SK-N-SH (cell line): ENCODE results near the gene ASTN2. TPM values are rescaled to one million over a fixed set of nuclear protein-coding genes. Genes with fewer than 3 reads are reported as not detected.

ENCODE experiments used
- CTCF ChIA-PET: fragments of 300-600, 350-600 bp; formaldehyde crosslinking; extraction: SDS; loops from one replicate; lab custom pipeline; 2021; lab: Yijun Ruan, JAX
- POLR2A ChIA-PET: fragments of 350-600 bp; sonication (Branson Sonifier 250); formaldehyde crosslinking; extraction: SDS; loops from one replicate; lab custom pipeline; 2020; ENCODE audit warnings: antibody characterized with exemption, inconsistent platforms; lab: Yijun Ruan, JAX
- DNase-seq: peaks from one replicate; pipeline ENCODE4 v3.0.0; 2012
- H2AFZ ChIP-seq: fragments of 200-600 bp; sonication (generic); 2 replicates; pipeline ENCODE4 v1.8.1; 2016; ENCODE audit warnings: antibody characterized with exemption, mild to moderate bottlenecking, low read depth
- H3F3A ChIP-seq: fragments of 200-600 bp; sonication (generic); replicated peaks from 2 replicates; pipeline ENCODE3; 2016; ENCODE audit warnings: antibody characterized with exemption, mild to moderate bottlenecking; ENCODE audit not compliant: insufficient read depth
- H3K27ac ChIP-seq, 2 experiments: fragments of 200-500 bp in 1 of 2; fragments of 200-600 bp in 1 of 2; sonication (Bioruptor generic) in 1 of 2; sonication (generic), shearing (Covaris generic) in 1 of 2; 2 replicates each; pipeline versions ENCODE4 v1.5.1 to v1.6.1; 2014 to 2016; ENCODE audit warnings: low read depth in 2 of 2, inconsistent platforms in 1 of 2, low read length in 1 of 2, mild to moderate bottlenecking in 1 of 2, mixed read lengths in 1 of 2
- H3K27me3 ChIP-seq: fragments of 200-600 bp; sonication (generic), shearing (Covaris generic); 2 replicates; pipeline ENCODE4 v1.6.1; 2016; ENCODE audit warnings: mixed run types; ENCODE audit not compliant: insufficient read depth
- H3K36me3 ChIP-seq, 2 experiments: fragments of 200-500 bp in 1 of 2; fragments of 200-600 bp in 1 of 2; sonication (Bioruptor generic) in 1 of 2; sonication (generic) in 1 of 2; replicated peaks in 1 of 2; 2 replicates each; pipeline versions ENCODE3 to v1.5.1; 2014 to 2016; ENCODE audit warnings: low read length in 1 of 2, mild to moderate bottlenecking in 1 of 2; ENCODE audit not compliant: insufficient read depth in 2 of 2, control insufficient read depth in 1 of 2
- H3K4me1 ChIP-seq, 2 experiments: fragments of 200-500 bp in 1 of 2; fragments of 200-600 bp in 1 of 2; sonication (Bioruptor generic) in 1 of 2; sonication (generic), shearing (Covaris generic) in 1 of 2; 2 replicates each; pipeline versions ENCODE4 v1.5.1 to v1.6.1; 2014 to 2016; ENCODE audit warnings: low read depth in 1 of 2, low read length in 1 of 2, mixed run types in 1 of 2; ENCODE audit not compliant: insufficient read depth in 2 of 2, control insufficient read depth in 1 of 2
- H3K4me2 ChIP-seq: fragments of 200-600 bp; sonication (generic), shearing (Covaris generic); 2 replicates; pipeline ENCODE4 v1.6.1; 2017; ENCODE audit warnings: mixed run types
- H3K4me3 ChIP-seq, 2 experiments: fragments of 200-500 bp in 1 of 2; fragments of 200-600 bp in 1 of 2; sonication (Bioruptor generic) in 1 of 2; sonication (generic), shearing (Covaris generic) in 1 of 2; 2 replicates each; pipeline versions ENCODE4 v1.5.1 to v1.8.1; 2014 to 2016; ENCODE audit warnings: low read depth in 2 of 2, inconsistent platforms in 1 of 2, low read length in 1 of 2, mild to moderate bottlenecking in 1 of 2, mixed read lengths in 1 of 2, moderate library complexity in 1 of 2
- H3K79me2 ChIP-seq: fragments of 200-600 bp; sonication (generic); 2 replicates; pipeline ENCODE4 v1.8.1; 2017; ENCODE audit warnings: mild to moderate bottlenecking; ENCODE audit not compliant: insufficient read depth
- H3K9ac ChIP-seq: fragments of 200-600 bp; sonication (generic); 2 replicates; pipeline ENCODE4 v1.6.1; 2017; ENCODE audit warnings: mixed run types
- H3K9me2 ChIP-seq: fragments of 200-600 bp; sonication (generic); 2 replicates; pipeline ENCODE4 v1.6.1; 2017; ENCODE audit warnings: mixed run types
- H3K9me3 ChIP-seq: fragments of 200-600 bp; sonication (generic); 2 replicates; pipeline ENCODE4 v1.6.1; 2017; ENCODE audit warnings: mixed run types, mild to moderate bottlenecking, moderate library complexity
- H4K20me1 ChIP-seq: fragments of 200-600 bp; sonication (generic); 2 replicates; pipeline ENCODE4 v1.6.1; 2017; ENCODE audit warnings: mild to moderate bottlenecking, mixed run types; ENCODE audit not compliant: insufficient read depth
- EP300 ChIP-seq, 2 experiments: IDR thresholded peaks; 2 replicates each; pipeline versions ENCODE4 v1.4.0 to v1.6.1; 2012; ENCODE audit warnings: borderline replicate concordance in 1 of 2, low read depth in 1 of 2, low read length in 1 of 2
- FOSL2 ChIP-seq: IDR thresholded peaks from 2 replicates; pipeline ENCODE4 v1.4.0; 2012; ENCODE audit warnings: low read depth, mild to moderate bottlenecking, moderate library complexity, borderline replicate concordance
- FOXJ3 ChIP-seq: sonication (generic); formaldehyde crosslinking; IDR thresholded peaks from 2 replicates; pipeline ENCODE4 v1.5.1; 2020; ENCODE audit warnings: mild to moderate bottlenecking, missing genetic modification reagents
- IRF3 ChIP-seq: fragments of 150-350 bp; IDR thresholded peaks from 2 replicates; pipeline ENCODE4 v1.6.1; 2016; ENCODE audit warnings: mild to moderate bottlenecking, low read depth, low read length
- MEF2A ChIP-seq: IDR thresholded peaks from 2 replicates; pipeline ENCODE4 v1.4.0; 2012; ENCODE audit warnings: low read depth, borderline replicate concordance
- MXI1 ChIP-seq: IDR thresholded peaks from 2 replicates; pipeline ENCODE4 v1.6.1; 2012; ENCODE audit warnings: mild to moderate bottlenecking, low read depth, low read length, improper control_type of control experiment
- NFIC ChIP-seq: IDR thresholded peaks from 2 replicates; pipeline ENCODE4 v1.4.0; 2012; ENCODE audit warnings: borderline replicate concordance
- NRF1 ChIP-seq: IDR thresholded peaks from 2 replicates; pipeline ENCODE4 v1.6.1; 2012; ENCODE audit warnings: low read depth, mild to moderate bottlenecking, low read length
- POLR2AphosphoS5 ChIP-seq: IDR thresholded peaks from 2 replicates; pipeline ENCODE4 v1.6.1; 2012; ENCODE audit warnings: low read depth, low read length
- RAD21 ChIP-seq: IDR thresholded peaks from 2 replicates; pipeline ENCODE4 v1.6.1; 2012; ENCODE audit warnings: mild to moderate bottlenecking, low read length
- REST ChIP-seq: IDR thresholded peaks from 2 replicates; pipeline ENCODE4 v1.6.1; 2012; ENCODE audit warnings: mild to moderate bottlenecking, low read depth, low read length, moderate library complexity
- SIN3A ChIP-seq: IDR thresholded peaks from 2 replicates; pipeline ENCODE4 v1.6.1; 2012; ENCODE audit warnings: low read depth, mild to moderate bottlenecking, low read length, moderate library complexity, borderline replicate concordance
- SMC3 ChIP-seq: IDR thresholded peaks from 2 replicates; pipeline ENCODE4 v1.6.1; 2012; ENCODE audit warnings: low read depth, low read length, improper control_type of control experiment
- TAF1 ChIP-seq: IDR thresholded peaks from 2 replicates; pipeline ENCODE4 v1.6.1; 2012; ENCODE audit warnings: low read depth, mild to moderate bottlenecking, low read length, moderate library complexity, borderline replicate concordance
- USF2 ChIP-seq: fragments of 150-350 bp; IDR thresholded peaks from 2 replicates; pipeline ENCODE4 v1.6.1; 2017; ENCODE audit warnings: antibody characterized with exemption, low read length, low read depth, borderline replicate concordance
- WGBS: methylation state at CpG from one replicate; pipeline ENCODE4 v1.1.6; 2017; ENCODE audit warnings: low lambda C conversion rate; 5-methylcytosine and 5-hydroxymethylcytosine counted together
- polyA plus RNA-seq, 3 experiments: library from polyadenylated mRNA; depleted of rRNA; stranded (reverse); fragments of >200 nt; gene quantifications; 2 replicates each; pipeline ENCODE4 v1.2.3, GENCODE V29; 2012
- TF ChIP-seq, protein P1 (sequence below): IDR thresholded peaks from 2 replicates; pipeline ENCODE4 v1.4.0; 2012; ENCODE audit warnings: low read depth, borderline replicate concordance
- TF ChIP-seq, protein P2 (sequence below): IDR thresholded peaks from 2 replicates; pipeline ENCODE4 v1.4.0; 2012; ENCODE audit warnings: low read depth, borderline replicate concordance

ASTN2 gene
- polyA plus RNA-seq, 1 of the 3 experiments (the other 2 are of a cell fraction), result 6.6 TPM

DNA sequence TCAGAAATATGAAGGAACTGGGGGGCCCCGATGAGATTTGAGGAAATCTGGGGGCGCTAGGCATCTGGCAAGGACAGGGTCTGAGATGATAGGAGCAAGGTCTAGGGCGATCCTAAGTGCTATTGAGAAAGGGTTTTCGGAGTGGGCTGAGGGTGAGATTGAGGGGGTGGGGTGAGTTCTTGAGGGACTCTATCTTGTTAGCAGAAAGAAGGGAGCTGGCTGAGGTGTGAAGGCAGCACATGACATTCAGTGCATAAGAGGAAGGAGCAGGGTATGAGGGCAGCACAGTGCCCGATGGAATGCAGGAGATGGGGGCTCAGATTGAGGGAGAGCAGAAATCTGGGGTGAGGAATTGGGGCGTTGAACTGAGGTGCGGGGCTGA, 727.1 kb downstream of the ASTN2 start:
- Histone ChIP-seq H2AFZ (no peak overlapping the region), H3K9ac (peak overlapping the region; percentile 78), H3K9me2 (no peaks in the 10 kb centered on the region), H3K36me3 (peaks cover 3 to 6% of the 10 kb centered on the region in 2 experiments), H3K79me2 (peaks cover 54% of the 10 kb centered on the region)
- CTCF ChIA-PET, result no interaction called here
- no peak for TF ChIP-seq FOSL2
- TF ChIP-seq SMC3, result no peak
- TF ChIP-seq REST, result no peak
- TF ChIP-seq, protein P1, sequence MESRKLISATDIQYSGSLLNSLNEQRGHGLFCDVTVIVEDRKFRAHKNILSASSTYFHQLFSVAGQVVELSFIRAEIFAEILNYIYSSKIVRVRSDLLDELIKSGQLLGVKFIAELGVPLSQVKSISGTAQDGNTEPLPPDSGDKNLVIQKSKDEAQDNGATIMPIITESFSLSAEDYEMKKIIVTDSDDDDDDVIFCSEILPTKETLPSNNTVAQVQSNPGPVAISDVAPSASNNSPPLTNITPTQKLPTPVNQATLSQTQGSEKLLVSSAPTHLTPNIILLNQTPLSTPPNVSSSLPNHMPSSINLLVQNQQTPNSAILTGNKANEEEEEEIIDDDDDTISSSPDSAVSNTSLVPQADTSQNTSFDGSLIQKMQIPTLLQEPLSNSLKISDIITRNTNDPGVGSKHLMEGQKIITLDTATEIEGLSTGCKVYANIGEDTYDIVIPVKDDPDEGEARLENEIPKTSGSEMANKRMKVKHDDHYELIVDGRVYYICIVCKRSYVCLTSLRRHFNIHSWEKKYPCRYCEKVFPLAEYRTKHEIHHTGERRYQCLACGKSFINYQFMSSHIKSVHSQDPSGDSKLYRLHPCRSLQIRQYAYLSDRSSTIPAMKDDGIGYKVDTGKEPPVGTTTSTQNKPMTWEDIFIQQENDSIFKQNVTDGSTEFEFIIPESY, result no peak
- TF ChIP-seq NRF1, result no peak
- TF ChIP-seq, all 33 proteins: peak for 0
- H3K4me3 ChIP-seq, result peak overlapping the region; percentile 83 to 84
- WGBS, result 10% methylated on average over 7 of the region's 7 CpGs
- H3F3A ChIP-seq, result peaks cover 6% of the 10 kb centered on the region
- peak overlapping the region in 1 of 2 experiments; percentile 82; a peak in 1 of 4 replicates for H3K27ac ChIP-seq
- H3K9me3 ChIP-seq, result 0 out of 2 replicates have a peak, but pooled peaks cover 6% of the 10 kb centered on the region
- H3K4me2 ChIP-seq, result peak overlapping the region; percentile 92
- POLR2A ChIA-PET, result no interaction called here
- no peak for DNase-seq
- H3K4me1 ChIP-seq, result peaks cover 11 to 20% of the 10 kb centered on the region in 2 experiments; a peak in 3 of 4 replicates
- H4K20me1 ChIP-seq, result peaks cover 22% of the 10 kb centered on the region
- no peaks in the 10 kb centered on the region for H3K27me3 ChIP-seq

- under 1% methylated on average over 29 of the region's 54 CpGs for WGBS
- peak; percentile 98 for DNase-seq
- TF ChIP-seq IRF3 (0 out of 2 replicates have a peak, but pooled peaks have one; percentile 31), EP300 (IDR thresholded peaks at IDR 0.05; ENCODE audit: borderline replicate concordance in 1 of 2, low read depth in 1 of 2, low read length in 1 of 2) (no peak), MEF2A (no peak), USF2 (no peak), RAD21 (no peak), MXI1 (peak; percentile 80), FOXJ3 (CRISPR knock-in tag) (no peak), TAF1 (0 out of 2 replicates have a peak, but pooled peaks have one; percentile 12), POLR2AphosphoS5 (peak; percentile 35; the same call in 1 of the 2 replicates), NFIC (no peak), SIN3A (no peak)
- TF ChIP-seq, protein P2, sequence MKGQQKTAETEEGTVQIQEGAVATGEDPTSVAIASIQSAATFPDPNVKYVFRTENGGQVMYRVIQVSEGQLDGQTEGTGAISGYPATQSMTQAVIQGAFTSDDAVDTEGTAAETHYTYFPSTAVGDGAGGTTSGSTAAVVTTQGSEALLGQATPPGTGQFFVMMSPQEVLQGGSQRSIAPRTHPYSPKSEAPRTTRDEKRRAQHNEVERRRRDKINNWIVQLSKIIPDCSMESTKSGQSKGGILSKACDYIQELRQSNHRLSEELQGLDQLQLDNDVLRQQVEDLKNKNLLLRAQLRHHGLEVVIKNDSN, result no peak
Measured at GRCh38 chr9:116687074-116687753, 727.6 kb downstream of the ASTN2 start, which contains the start of gene TRIM32. TRIM32 (plus strand) TSS chr9:116687305; CDS start chr9:116697743, 10,438 bp downstream.

More at GRCh38 chr9:116687074-116687753, 727.6 kb downstream of the ASTN2 start, which contains the start of gene TRIM32:
- ChIA-PET CTCF (interaction anchor here (1.0 kb wide), 1 partner anchor 805 kb away, joined by 3 read pairs; no protein-coding TSS in a partner anchor), POLR2A (interaction anchor here (0.6 kb wide), 2 partner anchors 11 to 726 kb away, joined by 3 to 4 read pairs; no protein-coding TSS in a partner anchor)
- Histone ChIP-seq H3K4me3 (peak within 1 kb of the TSS; percentile 83 to 84), H3K27me3 (no peaks in the 10 kb centered on the region), H4K20me1 (peaks cover 22% of the 10 kb centered on the region), H2AFZ (peak within 1 kb of the TSS; percentile 96), H3K79me2 (peaks cover 49% of the 10 kb centered on the region), H3F3A (peaks cover 6% of the 10 kb centered on the region), H3K4me2 (peak within 1 kb of the TSS; percentile 92), H3K9me3 (0 out of 2 replicates have a peak, but pooled peaks cover 6% of the 10 kb centered on the region), H3K36me3 (peaks cover 3 to 6% of the 10 kb centered on the region in 2 experiments), H3K27ac (peak within 1 kb of the TSS in 1 of 2 experiments; percentile 82; a peak in 3 of 4 replicates), H3K9me2 (no peaks in the 10 kb centered on the region), H3K9ac (peak within 1 kb of the TSS; percentile 78), H3K4me1 (peaks cover 8 to 20% of the 10 kb centered on the region in 2 experiments; a peak in 3 of 4 replicates)
